Stimulated activated naive B cell treated with anti-CD40 and anti-IgM and Interleukin-4, amounts not matched to agents 10 μg/mL and 1 μg/mL and 100 μg/mL, for 72 hours (primary cell): ENCODE measurements around the gene HCN3.
A peak's percentile ranks its signal among the peaks of the same experiment; 100 is the strongest.

ENCODE experiments used
- ATAC-seq, 2 donors: fragments of 150-1000 bp; cut with Tn5 transposase; replicated peaks; 2 replicates each; pipeline ENCODE4 v1.10.0; 2021; ENCODE audit warnings: moderate library complexity in 1 of 2
- DNase-seq: peaks from one replicate; pipeline ENCODE4 v3.0.0; 2021
- H3K27ac Mint-ChIP-seq: one replicate; pipeline ENCODE4 v1.8.0; 2022; ENCODE audit warnings: mild to moderate bottlenecking, mixed read lengths
- H3K27me3 Mint-ChIP-seq, 2 donors: one replicate each; pipeline ENCODE4 v1.8.0; 2022; ENCODE audit warnings: mixed read lengths in 2 of 2
- H3K36me3 Mint-ChIP-seq, 2 donors: one replicate each; pipeline ENCODE4 v1.8.0; 2022; ENCODE audit warnings: mixed read lengths in 2 of 2, mild to moderate bottlenecking in 1 of 2
- H3K4me1 Mint-ChIP-seq, 2 donors: one replicate each; pipeline ENCODE4 v1.8.0; 2022; ENCODE audit warnings: mixed read lengths in 2 of 2, mild to moderate bottlenecking in 1 of 2
- H3K4me3 Mint-ChIP-seq, 2 donors: one replicate each; pipeline ENCODE4 v1.8.0; 2022; ENCODE audit warnings: mild to moderate bottlenecking in 2 of 2, mixed read lengths in 2 of 2, moderate library complexity in 1 of 2
- H3K9me3 Mint-ChIP-seq, 2 donors: one replicate each; pipeline ENCODE4 v1.8.0; 2022; ENCODE audit warnings: mixed read lengths in 2 of 2, mild to moderate bottlenecking in 1 of 2

Gene HCN3

GRCh38 chr1:155301342-155301841 lies 24.1 kb downstream of the HCN3 start, which contains the start of gene PKLR:
Gene PKLR (minus strand): TSS chr1:155301438. CDS start chr1:155301395, 43 bp downstream.
- Mint-ChIP-seq H3K27ac (no peak within 1 kb of the TSS), H3K4me3 (no peak within 1 kb of the TSS), H3K27me3 (peaks cover 13 to 23% of the 10 kb centered on the region in 2 donors), H3K9me3 (no peaks in the 10 kb centered on the region), H3K4me1 (peaks cover 0 to 10% of the 10 kb centered on the region in 2 donors), H3K36me3 (no peaks in the 10 kb centered on the region)
- DNase-seq, result no peak
- ATAC-seq, result no peak

- Mint-ChIP-seq H3K4me1 (peaks cover 0 to 4% of the 10 kb centered on the region in 2 donors), H3K4me3 (no peak overlapping the region), H3K27me3 (peaks cover 0 to 7% of the 10 kb centered on the region in 2 donors), H3K9me3 (no peaks in the 10 kb centered on the region), H3K27ac (no peak overlapping the region), H3K36me3 (peaks cover 2 to 5% of the 10 kb centered on the region in 2 donors)
- no peak for ATAC-seq
- no peak for DNase-seq
Measured at GRCh38 chr1:155304558-155305063, 27.3 kb downstream of the HCN3 start.

- H3K27me3 Mint-ChIP-seq, result peaks cover 0 to 7% of the 10 kb centered on the region in 2 donors
- H3K4me3 Mint-ChIP-seq, result peak overlapping the region in 1 of 2 donors; percentile 15
- ATAC-seq, result no peak
Measured at GRCh38 chr1:155305881-155306391, 28.7 kb downstream of the HCN3 start.

GRCh38 chr1:155307247-155307740 lies 30.0 kb downstream of the HCN3 start:
- Mint-ChIP-seq H3K4me1 (peaks cover 17 to 27% of the 10 kb centered on the region in 2 donors), H3K27ac (peak overlapping the region; percentile 47), H3K36me3 (peaks cover 22 to 27% of the 10 kb centered on the region in 2 donors), H3K27me3 (no peaks in the 10 kb centered on the region), H3K4me3 (peak overlapping the region in 1 of 2 donors; percentile 94), H3K9me3 (no peaks in the 10 kb centered on the region)
- DNase-seq (no peak), ATAC-seq (no peak)

More at GRCh38 chr1:155305881-155306391, 28.7 kb downstream of the HCN3 start:
- peaks cover 8 to 13% of the 10 kb centered on the region in 2 donors for H3K4me1 Mint-ChIP-seq
- H3K27ac Mint-ChIP-seq, result peak overlapping the region; percentile 60
- DNase-seq, result no peak
- peaks cover 11 to 15% of the 10 kb centered on the region in 2 donors for H3K36me3 Mint-ChIP-seq
- no peaks in the 10 kb centered on the region for H3K9me3 Mint-ChIP-seq

GRCh38 chr1:155308493-155309422 lies 31.5 kb downstream of the HCN3 start, which contains the start of gene FDPS:
Gene FDPS (plus strand): TSS chr1:155308866. CDS start chr1:155309790, 924 bp downstream.
- H3K36me3 Mint-ChIP-seq, result peaks cover 34 to 40% of the 10 kb centered on the region in 2 donors
- DNase-seq (peak; percentile 98), ATAC-seq (peak; percentile 98 to 99)
- no peaks in the 10 kb centered on the region for H3K9me3 Mint-ChIP-seq
- no peaks in the 10 kb centered on the region for H3K27me3 Mint-ChIP-seq
- H3K4me1 Mint-ChIP-seq, result peaks cover 24 to 36% of the 10 kb centered on the region in 2 donors
- peak within 1 kb of the TSS; percentile 99 for H3K27ac Mint-ChIP-seq
- peak within 1 kb of the TSS; percentile 94 to 96 for H3K4me3 Mint-ChIP-seq

- Mint-ChIP-seq H3K27ac (peak overlapping the region; percentile 99), H3K4me1 (peaks cover 24 to 37% of the 10 kb centered on the region in 2 donors), H3K4me3 (peak overlapping the region; percentile 94 to 96), H3K9me3 (no peaks in the 10 kb centered on the region), H3K36me3 (peaks cover 38 to 42% of the 10 kb centered on the region in 2 donors), H3K27me3 (no peaks in the 10 kb centered on the region)
- no peak for DNase-seq
- no peak for ATAC-seq
Measured at GRCh38 chr1:155309423-155310021, 32.3 kb downstream of the HCN3 start.

GRCh38 chr1:155313261-155313660 lies 36.0 kb downstream of the HCN3 start:
- ATAC-seq (no peak), DNase-seq (no peak)
- Mint-ChIP-seq H3K27ac (peak overlapping the region; percentile 75), H3K4me3 (no peak overlapping the region), H3K27me3 (no peaks in the 10 kb centered on the region), H3K4me1 (peaks cover 27 to 59% of the 10 kb centered on the region in 2 donors), H3K36me3 (peaks cover 51 to 61% of the 10 kb centered on the region in 2 donors), H3K9me3 (no peaks in the 10 kb centered on the region)

GRCh38 chr1:155316922-155317321 lies 39.7 kb downstream of the HCN3 start:
- Mint-ChIP-seq H3K27me3 (no peaks in the 10 kb centered on the region), H3K9me3 (no peaks in the 10 kb centered on the region), H3K4me3 (no peak overlapping the region), H3K4me1 (peaks cover 41 to 73% of the 10 kb centered on the region in 2 donors), H3K27ac (no peak overlapping the region), H3K36me3 (peaks cover 63 to 72% of the 10 kb centered on the region in 2 donors)
- DNase-seq, result no peak
- peak; percentile 50 to 54 for ATAC-seq

- no peaks in the 10 kb centered on the region for H3K9me3 Mint-ChIP-seq
- peak overlapping the region; percentile 42 for H3K27ac Mint-ChIP-seq
- DNase-seq, result no peak
- no peak overlapping the region for H3K4me3 Mint-ChIP-seq
- ATAC-seq, result no peak
- H3K27me3 Mint-ChIP-seq, result no peaks in the 10 kb centered on the region
- H3K4me1 Mint-ChIP-seq, result peaks cover 41 to 73% of the 10 kb centered on the region in 2 donors
- peaks cover 56 to 65% of the 10 kb centered on the region in 2 donors for H3K36me3 Mint-ChIP-seq
Measured at GRCh38 chr1:155318082-155318481, 40.8 kb downstream of the HCN3 start.

- Mint-ChIP-seq H3K27ac (no peak overlapping the region), H3K4me1 (peaks cover 35 to 66% of the 10 kb centered on the region in 2 donors), H3K27me3 (no peaks in the 10 kb centered on the region), H3K4me3 (peak overlapping the region in 1 of 2 donors; percentile 20), H3K36me3 (peaks cover 45 to 57% of the 10 kb centered on the region in 2 donors), H3K9me3 (no peaks in the 10 kb centered on the region)
- ATAC-seq (no peak), DNase-seq (no peak)
Measured at GRCh38 chr1:155319536-155319935, 42.3 kb downstream of the HCN3 start.

- peak overlapping the region; percentile 72 for H3K27ac Mint-ChIP-seq
- no peak for DNase-seq
Measured at GRCh38 chr1:155320252-155320651, 43.0 kb downstream of the HCN3 start.

GRCh38 chr1:155320661-155321617 lies 43.7 kb downstream of the HCN3 start, which contains the start of gene RUSC1:
Gene RUSC1 (plus strand): TSS chr1:155320894. CDS start chr1:155321774, 880 bp downstream.
- H3K4me1 Mint-ChIP-seq, result peaks cover 40 to 78% of the 10 kb centered on the region in 2 donors
- peaks cover 38 to 47% of the 10 kb centered on the region in 2 donors for H3K36me3 Mint-ChIP-seq
- peak; percentile 52 for DNase-seq
- peak within 1 kb of the TSS; percentile 72 to 89 for H3K4me3 Mint-ChIP-seq
- peak; percentile 22 to 35 for ATAC-seq
- peak within 1 kb of the TSS; percentile 72 for H3K27ac Mint-ChIP-seq
- no peaks in the 10 kb centered on the region for H3K9me3 Mint-ChIP-seq
- H3K27me3 Mint-ChIP-seq, result no peaks in the 10 kb centered on the region

More at GRCh38 chr1:155320252-155320651, 43.0 kb downstream of the HCN3 start:
- Mint-ChIP-seq H3K4me3 (peak overlapping the region; percentile 71 to 76), H3K9me3 (no peaks in the 10 kb centered on the region), H3K36me3 (peaks cover 39 to 50% of the 10 kb centered on the region in 2 donors), H3K27me3 (no peaks in the 10 kb centered on the region), H3K4me1 (peaks cover 37 to 73% of the 10 kb centered on the region in 2 donors)
- no peak for ATAC-seq
